ENCODE data around the gene POU3F1.

GRCh38 chr1:37997256-37998088 lies 49.1 kb downstream of the POU3F1 start:
- TF ChIP-seq, protein P1, sequence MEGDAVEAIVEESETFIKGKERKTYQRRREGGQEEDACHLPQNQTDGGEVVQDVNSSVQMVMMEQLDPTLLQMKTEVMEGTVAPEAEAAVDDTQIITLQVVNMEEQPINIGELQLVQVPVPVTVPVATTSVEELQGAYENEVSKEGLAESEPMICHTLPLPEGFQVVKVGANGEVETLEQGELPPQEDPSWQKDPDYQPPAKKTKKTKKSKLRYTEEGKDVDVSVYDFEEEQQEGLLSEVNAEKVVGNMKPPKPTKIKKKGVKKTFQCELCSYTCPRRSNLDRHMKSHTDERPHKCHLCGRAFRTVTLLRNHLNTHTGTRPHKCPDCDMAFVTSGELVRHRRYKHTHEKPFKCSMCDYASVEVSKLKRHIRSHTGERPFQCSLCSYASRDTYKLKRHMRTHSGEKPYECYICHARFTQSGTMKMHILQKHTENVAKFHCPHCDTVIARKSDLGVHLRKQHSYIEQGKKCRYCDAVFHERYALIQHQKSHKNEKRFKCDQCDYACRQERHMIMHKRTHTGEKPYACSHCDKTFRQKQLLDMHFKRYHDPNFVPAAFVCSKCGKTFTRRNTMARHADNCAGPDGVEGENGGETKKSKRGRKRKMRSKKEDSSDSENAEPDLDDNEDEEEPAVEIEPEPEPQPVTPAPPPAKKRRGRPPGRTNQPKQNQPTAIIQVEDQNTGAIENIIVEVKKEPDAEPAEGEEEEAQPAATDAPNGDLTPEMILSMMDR (IDR thresholded peaks at IDR 0.05) = no peak
- no peak for TF ChIP-seq POLR2A (IDR thresholded peaks at IDR 0.05)

Measured in Peyer's patch (tissue), 4 donors.